ENCODE data around the gene FHIT. TPM values are rescaled to one million over a fixed set of nuclear protein-coding genes. Genes with fewer than 3 reads are reported as not detected.

FHIT gene
- total and polyA plus RNA-seq, 4 donors = 2.1 to 14.7 (median 6.6) TPM

- WGBS = 92% methylated on average over 6 of the region's 6 CpGs
- Histone ChIP-seq H3K27ac (ENCODE audit: low read depth in 1 of 2, low read length in 2 of 2) (no peak overlapping the region), H3K36me3 (ENCODE audit: control insufficient read depth in 4 of 4, insufficient read depth in 3 of 4, low read depth in 1 of 4, low read length in 3 of 4) (no peaks in the 10 kb centered on the region), H3K9ac (ENCODE audit: low read depth in 1 of 2, low read length in 2 of 2) (no peak overlapping the region), H3K27me3 (ENCODE audit: control insufficient read depth in 4 of 4, insufficient read depth in 4 of 4, low read length in 3 of 4) (no peaks in the 10 kb centered on the region), H3K4me3 (ENCODE audit: low read depth in 1 of 3, low read length in 3 of 3) (no peak overlapping the region), H3K4me1 (ENCODE audit: control insufficient read depth in 4 of 4, insufficient read depth in 4 of 4, low read length in 3 of 4) (no peaks in the 10 kb centered on the region), H3K9me3 (ENCODE audit: control insufficient read depth in 4 of 4, low read length in 3 of 4) (no peaks in the 10 kb centered on the region)
- no peak for DNase-seq (ENCODE audit: low spot score)
- TF ChIP-seq GABPA (IDR thresholded peaks at IDR 0.05 in 1 of 2, conservative IDR thresholded peaks at IDR 0.05 in 1 of 2) = no peak
- TF ChIP-seq JUND (IDR thresholded peaks at IDR 0.05) = no peak
- TF ChIP-seq EGR1 (IDR thresholded peaks at IDR 0.05; ENCODE audit: low read depth in 2 of 2) = no peak
- no peak for TF ChIP-seq MAX (IDR thresholded peaks at IDR 0.05)
- TF ChIP-seq RXRA (IDR thresholded peaks at IDR 0.05) = no peak
- TF ChIP-seq YY1 (IDR thresholded peaks at IDR 0.05) = no peak
- no peak for TF ChIP-seq FOXA1 (IDR thresholded peaks at IDR 0.05)
- no peak for TF ChIP-seq NR2F2 (IDR thresholded peaks at IDR 0.05)
- TF ChIP-seq CTCF (IDR thresholded peaks at IDR 0.05; ENCODE audit: low read depth, low read length, missing input control) = no peak
- no peak for TF ChIP-seq HNF4G (IDR thresholded peaks at IDR 0.05)
- no peak for TF ChIP-seq ATF3 (IDR thresholded peaks at IDR 0.05)
- TF ChIP-seq REST (IDR thresholded peaks at IDR 0.05) = no peak
- no peak for TF ChIP-seq RAD21 (IDR thresholded peaks at IDR 0.05)
- TF ChIP-seq TAF1 (conservative IDR thresholded peaks at IDR 0.05) = no peak
- TF ChIP-seq ZBTB33 (IDR thresholded peaks at IDR 0.05) = no peak
- TF ChIP-seq SP1 (IDR thresholded peaks at IDR 0.05) = no peak
- TF ChIP-seq FOXA2 (IDR thresholded peaks at IDR 0.05) = no peak
These were observed 1551.5 kb downstream of the FHIT start for GRCh38 chr3:59699648-59700320.

Small RNAs within 50 kb of the gene (small RNA-seq; reads per million reads assigned to genes)
- gene MIR548BB = not detected
- gene RF00012 = not detected

Measured in liver (tissue), 10 donors.